KOPT-K1 (cell line): ENCODE data around the gene NME9.

Experiments
- H3K27ac ChIP-seq: fragments of 200-600 bp; sonication (generic); 2 replicates; pipeline ENCODE4 v1.5.1; 2016; ENCODE audit warnings: antibody characterized with exemption, mild to moderate bottlenecking, low read depth, low read length; ENCODE audit not compliant: poor library complexity, severe bottlenecking
- H3K36me3 ChIP-seq: fragments of 200-600 bp; sonication (generic); 2 replicates; pipeline ENCODE4 v1.5.1; 2017; ENCODE audit warnings: antibody characterized with exemption, mild to moderate bottlenecking, low read length, moderate library complexity; ENCODE audit not compliant: insufficient read depth
- H3K9me3 ChIP-seq: fragments of 200-600 bp; sonication (generic); 2 replicates; pipeline ENCODE4 v1.5.1; 2017; ENCODE audit warnings: antibody characterized with exemption, low read length, mild to moderate bottlenecking; ENCODE audit not compliant: insufficient read depth, poor library complexity, severe bottlenecking

NME9 gene

DNA sequence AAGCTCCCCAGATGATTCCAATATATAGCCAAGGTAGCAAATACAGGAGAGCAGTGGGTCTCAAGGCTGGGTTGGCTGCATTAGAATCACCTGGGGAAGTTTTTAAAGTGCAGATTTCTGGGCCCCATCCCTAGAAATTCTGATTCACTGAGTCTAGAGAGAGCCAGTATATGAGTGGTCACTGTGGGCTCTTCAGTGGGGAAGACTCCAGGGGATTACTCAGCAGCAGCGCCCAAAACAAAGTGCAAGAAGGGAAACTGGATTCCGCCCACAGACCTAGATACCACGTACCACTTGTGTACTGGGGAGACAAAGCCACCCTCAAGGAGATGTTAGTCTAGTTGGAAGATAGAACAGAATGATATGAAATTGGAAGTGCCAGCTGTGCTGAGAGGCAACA lies 40.0 kb downstream of the NME9 start:
- H3K27ac ChIP-seq = no peak overlapping the region
- peaks cover 99% of the 10 kb centered on the region for H3K36me3 ChIP-seq
- no peaks in the 10 kb centered on the region for H3K9me3 ChIP-seq

DNA sequence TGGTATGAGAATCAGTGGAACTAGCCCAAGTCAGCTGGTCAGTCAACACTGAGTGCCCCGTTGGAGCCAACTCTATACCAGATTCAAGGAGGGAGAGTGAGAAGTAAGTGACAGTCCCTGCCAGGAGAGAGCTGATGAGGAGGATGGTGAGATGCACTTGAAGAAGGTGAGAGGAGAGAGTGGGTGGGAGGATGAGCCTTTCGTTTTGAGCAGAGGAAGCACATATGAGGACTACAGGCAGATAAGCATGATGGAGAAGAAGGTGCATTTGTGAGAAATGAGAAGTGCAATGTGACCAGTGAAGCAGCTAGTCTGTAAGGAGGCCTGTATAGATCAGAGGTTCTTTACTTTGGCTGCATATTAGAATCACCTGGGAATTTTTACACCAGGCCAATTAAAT lies 40.4 kb downstream of the NME9 start:
- Histone ChIP-seq H3K36me3 (peaks cover 99% of the 10 kb centered on the region), H3K27ac (no peak overlapping the region), H3K9me3 (no peaks in the 10 kb centered on the region)

DNA sequence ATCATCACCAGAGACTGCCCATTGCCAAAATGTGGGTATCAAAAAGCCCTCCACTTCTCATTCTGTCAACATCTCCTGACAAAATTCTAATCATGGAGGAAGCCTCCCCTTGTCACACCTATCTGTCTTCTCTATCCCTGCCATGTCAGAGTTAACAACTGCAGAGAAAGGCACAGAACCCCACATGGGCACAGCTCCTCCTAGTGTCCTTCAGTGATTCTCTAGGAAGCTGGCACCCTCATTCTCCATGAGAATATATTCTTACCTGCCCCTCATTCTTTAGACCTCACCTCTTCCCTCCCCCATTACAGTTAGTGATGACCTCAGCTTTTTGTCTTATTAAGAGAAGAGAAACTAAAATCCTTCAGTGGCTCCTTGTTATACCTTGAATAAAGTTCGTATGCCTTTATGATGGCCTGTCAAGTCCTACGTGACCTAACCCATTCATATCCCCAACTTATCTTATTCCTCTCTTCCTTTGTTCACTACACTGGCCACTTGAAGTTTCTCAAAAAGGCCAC lies 44.6 kb downstream of the NME9 start:
- H3K36me3 ChIP-seq = peaks cover 76% of the 10 kb centered on the region
- H3K9me3 ChIP-seq = no peaks in the 10 kb centered on the region
- no peak overlapping the region for H3K27ac ChIP-seq

DNA sequence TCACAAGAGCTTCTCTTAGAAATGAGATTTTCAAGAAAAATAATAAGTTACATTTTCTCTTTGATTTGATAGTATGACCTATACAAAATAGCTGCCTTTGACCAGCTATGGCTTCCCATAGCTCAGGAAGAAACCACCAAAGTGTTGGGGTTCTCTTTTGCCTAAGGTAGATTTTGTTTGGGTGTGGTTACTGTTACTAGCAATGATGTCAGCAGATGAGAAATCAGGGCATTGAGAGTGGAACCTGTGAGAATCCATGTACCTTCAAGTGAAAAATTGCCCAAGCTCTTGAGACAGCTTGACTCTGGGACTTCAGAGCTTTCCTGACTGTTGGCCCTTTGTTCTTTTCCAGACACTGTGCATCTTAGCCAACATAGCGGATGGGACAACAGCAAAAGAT lies 45.6 kb downstream of the NME9 start:
- no peak overlapping the region for H3K27ac ChIP-seq
- H3K9me3 ChIP-seq = no peaks in the 10 kb centered on the region
- peaks cover 67% of the 10 kb centered on the region for H3K36me3 ChIP-seq

DNA sequence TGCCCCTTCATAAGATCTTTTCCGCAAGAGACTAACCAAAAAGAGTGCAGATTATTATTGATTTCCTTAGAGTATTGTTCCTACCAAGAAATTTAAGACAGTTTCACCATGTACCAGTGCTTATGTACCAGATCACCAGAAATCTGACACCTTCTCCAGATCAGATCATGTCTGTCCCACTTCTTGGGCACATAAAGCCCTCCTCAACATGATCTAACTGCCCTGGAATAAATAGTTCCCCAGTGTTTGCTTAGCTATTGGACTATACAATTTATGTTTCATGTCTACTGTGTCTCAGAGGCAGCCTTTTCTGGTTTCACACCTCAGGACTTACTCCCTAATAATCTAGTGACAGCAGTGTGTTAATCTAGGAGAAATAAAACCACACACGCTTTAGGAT lies 46.8 kb downstream of the NME9 start:
- Histone ChIP-seq H3K9me3 (no peaks in the 10 kb centered on the region), H3K27ac (no peak overlapping the region), H3K36me3 (peaks cover 55% of the 10 kb centered on the region)

DNA sequence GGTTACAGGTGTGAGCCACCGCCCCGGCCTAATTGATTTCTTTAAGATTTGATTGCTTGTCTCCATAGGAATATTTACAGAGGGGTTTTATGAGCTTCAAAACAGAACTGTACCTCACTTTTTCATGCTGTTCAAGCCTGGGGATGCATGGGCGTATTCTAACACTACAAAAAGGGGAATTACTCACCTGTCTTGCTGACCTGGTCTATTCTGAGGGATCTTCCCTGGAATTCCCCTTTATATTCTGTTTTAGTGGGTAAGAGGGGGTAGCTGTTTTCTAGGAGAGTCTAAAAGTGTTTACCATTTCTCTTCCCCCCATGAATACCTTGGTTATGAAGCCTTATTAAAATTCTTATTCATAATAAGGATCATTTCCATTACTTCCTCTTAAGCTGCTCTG lies 48.1 kb downstream of the NME9 start:
- peaks cover 53% of the 10 kb centered on the region for H3K36me3 ChIP-seq
- H3K27ac ChIP-seq = no peak overlapping the region
- no peaks in the 10 kb centered on the region for H3K9me3 ChIP-seq

DNA sequence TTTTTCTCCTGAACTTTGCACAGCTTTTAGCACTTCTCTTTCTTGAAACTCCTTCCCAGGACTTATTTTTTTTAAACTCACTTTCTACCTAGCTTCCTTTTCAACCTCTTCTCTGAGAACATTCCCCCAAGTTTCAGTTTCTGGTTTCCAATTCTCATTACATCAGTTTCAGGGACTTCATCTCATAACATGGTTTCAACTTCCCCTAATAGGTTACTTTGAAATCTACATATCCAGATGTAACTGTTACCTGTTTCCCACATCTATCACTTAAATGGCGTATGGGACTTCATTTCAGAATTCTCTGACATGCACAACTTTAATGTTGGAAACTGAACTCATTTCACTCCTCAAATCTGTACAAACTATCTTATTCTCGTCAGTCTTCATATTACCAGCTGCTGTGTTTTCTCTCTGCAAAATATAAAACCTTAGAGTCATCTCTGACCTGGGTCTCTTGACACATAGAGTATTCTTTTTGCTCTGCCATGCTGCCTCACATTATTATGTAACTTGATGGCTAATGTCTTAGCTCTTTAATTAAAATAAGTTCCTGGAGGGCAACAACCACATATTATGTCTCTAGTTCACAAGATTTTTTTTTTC lies 58.4 kb downstream of the NME9 start:
- H3K9me3 ChIP-seq = no peaks in the 10 kb centered on the region
- H3K27ac ChIP-seq = no peak overlapping the region
- H3K36me3 ChIP-seq = peaks cover 81% of the 10 kb centered on the region

DNA sequence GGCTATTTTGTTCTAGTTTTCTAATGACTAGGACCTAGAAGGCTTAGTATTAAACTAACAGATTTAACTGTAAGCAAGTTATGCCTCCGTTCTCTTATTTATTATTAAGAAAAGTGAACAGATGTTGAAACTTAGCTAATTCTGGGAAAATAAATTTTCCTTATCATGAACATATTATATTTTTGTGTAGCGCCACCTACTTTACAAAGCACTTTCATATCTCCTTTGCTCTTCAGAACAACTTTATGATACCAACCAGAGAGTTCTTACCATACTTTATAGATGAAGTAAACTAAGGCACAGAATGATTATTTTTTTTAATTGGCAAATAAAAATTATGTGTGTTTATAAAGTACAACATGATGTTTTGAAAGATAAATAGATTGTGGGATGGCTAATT lies 59.4 kb downstream of the NME9 start:
- no peak overlapping the region for H3K27ac ChIP-seq
- H3K9me3 ChIP-seq = no peaks in the 10 kb centered on the region
- peaks cover 81% of the 10 kb centered on the region for H3K36me3 ChIP-seq

DNA sequence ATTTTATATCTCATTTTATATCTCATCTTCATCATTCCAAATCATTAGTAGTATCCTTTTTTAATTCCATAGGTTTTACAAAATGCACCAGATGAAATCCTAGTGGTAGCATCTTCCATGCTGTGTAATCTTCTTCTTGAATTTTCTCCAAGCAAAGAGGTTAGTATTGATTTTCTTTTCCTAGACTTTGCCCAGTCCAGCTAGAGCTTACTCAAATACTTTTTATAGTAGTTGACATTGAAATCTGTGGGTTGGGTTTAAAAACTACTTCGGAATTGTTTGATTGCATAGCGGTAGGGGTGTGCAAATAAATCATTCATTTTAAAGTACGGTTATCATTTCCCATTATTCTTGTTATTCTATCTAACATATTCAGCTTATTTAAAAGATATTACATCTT lies 62.6 kb downstream of the NME9 start:
- no peaks in the 10 kb centered on the region for H3K9me3 ChIP-seq
- H3K36me3 ChIP-seq = peaks cover 70% of the 10 kb centered on the region
- H3K27ac ChIP-seq = no peak overlapping the region

DNA sequence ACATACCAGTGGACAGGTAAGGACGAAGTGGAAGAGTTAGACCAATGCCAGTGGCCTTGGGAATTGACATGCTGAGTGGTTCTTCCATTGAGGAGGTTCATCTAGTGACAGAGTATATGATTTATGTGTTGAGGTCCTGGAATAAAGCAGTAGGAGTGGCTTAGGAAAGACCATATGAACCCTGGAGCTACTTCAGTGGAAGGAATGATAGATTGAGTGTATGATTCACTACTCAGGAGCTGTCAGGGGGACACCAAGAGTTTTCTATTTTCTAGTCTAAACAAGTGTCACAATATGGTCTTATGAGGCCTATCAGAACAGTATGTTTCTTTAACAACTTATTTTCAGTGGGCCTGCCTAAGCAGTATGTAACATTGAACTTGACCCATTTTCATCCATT lies 63.9 kb downstream of the NME9 start:
- peaks cover 57% of the 10 kb centered on the region for H3K36me3 ChIP-seq
- no peak overlapping the region for H3K27ac ChIP-seq
- H3K9me3 ChIP-seq = no peaks in the 10 kb centered on the region

DNA sequence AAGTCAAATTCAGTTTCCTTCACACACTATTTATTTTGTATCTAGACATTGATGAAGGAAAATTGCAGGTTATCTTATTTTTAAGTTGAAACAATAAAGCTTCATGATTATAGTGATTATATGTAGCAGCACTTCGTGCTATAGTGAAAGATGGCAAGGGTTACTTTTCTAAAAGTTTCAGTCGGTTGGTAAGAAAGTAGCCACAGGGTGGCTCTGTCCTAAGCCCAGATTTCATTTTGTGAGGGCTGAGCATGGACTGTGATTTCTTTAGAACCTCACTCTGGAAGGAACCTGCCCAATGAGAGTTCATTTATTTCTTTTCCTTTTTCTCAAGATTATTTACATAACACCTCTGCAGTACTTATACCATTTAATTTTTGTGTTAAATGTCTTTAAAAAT lies 66.5 kb downstream of the NME9 start:
- Histone ChIP-seq H3K9me3 (no peaks in the 10 kb centered on the region), H3K36me3 (peaks cover 55% of the 10 kb centered on the region), H3K27ac (no peak overlapping the region)

DNA sequence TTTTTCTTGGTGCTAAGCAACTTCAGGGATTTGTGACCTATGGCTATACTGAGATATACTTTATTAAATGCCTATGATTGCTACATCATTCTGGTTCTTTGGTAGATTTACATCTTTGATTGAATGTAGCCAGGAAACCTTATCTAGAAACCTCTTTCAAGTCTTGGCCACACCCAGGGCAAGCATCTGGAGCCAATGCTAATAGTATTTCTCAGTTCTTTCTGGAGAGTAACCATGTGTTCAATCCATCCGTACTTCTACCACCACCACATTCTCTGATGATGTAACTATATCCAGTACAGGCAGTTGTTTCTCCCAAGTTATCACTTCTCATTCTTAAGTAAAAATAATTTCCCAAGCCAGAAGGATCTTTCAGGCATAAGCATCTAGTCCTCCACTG lies 69.0 kb downstream of the NME9 start:
- no peaks in the 10 kb centered on the region for H3K9me3 ChIP-seq
- H3K27ac ChIP-seq = no peak overlapping the region
- peaks cover 40% of the 10 kb centered on the region for H3K36me3 ChIP-seq

DNA sequence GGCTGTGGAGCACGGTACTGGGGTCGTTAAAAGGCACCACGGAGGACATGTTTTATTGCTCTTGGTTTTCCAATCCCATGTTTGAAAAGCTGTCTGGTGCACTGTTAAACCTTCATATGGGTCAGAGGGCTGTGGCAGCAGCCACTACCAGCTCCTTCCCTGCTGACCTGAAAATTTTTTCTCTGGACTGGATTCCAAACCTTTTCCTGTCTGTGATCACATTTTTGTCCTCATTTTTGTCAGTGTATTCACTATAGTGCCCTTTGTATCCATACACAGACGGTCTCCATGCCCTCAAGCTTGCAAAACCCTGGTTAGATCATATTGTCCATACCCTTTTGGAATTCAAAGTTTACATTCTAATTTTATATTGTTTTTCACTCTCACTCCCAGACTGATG lies 70.5 kb downstream of the NME9 start:
- no peak overlapping the region for H3K27ac ChIP-seq
- H3K36me3 ChIP-seq = peaks cover 27% of the 10 kb centered on the region
- H3K9me3 ChIP-seq = no peaks in the 10 kb centered on the region

DNA sequence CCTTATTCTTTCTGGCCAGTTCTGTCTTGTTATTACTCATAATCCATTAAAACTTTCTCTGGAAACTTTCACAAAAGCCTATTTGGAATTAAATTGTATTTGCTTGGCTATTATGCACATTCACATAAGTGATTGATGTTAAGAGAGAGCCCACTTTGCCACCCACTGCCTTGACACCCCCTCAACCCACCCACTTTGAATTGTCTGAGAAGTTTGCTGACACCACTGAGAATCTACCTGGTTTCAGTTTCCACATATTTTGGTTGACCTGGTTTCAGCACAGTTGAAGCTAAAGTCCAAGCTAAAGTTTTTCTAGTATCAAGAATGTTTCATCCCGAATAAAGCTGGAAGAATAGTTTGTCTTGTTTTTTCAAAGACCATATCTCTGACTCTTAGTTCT lies 71.7 kb downstream of the NME9 start:
- no peaks in the 10 kb centered on the region for H3K9me3 ChIP-seq
- H3K36me3 ChIP-seq = peaks cover 16% of the 10 kb centered on the region
- no peak overlapping the region for H3K27ac ChIP-seq

DNA sequence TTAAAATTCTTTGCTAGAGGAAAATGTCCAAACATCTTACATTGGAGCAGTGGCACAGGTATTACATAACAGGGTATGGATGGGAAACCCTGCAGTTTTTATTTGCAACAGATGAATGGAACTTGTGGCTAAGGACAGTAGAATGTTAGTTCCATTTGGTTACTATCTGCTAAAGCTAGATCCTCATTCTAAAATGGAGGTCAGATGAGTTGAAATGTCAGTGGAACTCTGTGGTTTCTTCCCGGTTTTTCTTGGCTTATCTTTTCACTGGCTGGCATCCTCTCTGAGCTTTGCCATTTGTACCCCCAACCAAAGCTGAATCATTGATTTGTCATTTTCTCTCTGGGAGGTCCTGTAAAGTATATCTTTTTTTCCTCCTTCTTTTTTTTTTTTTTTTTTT lies 73.6 kb downstream of the NME9 start:
- Histone ChIP-seq H3K27ac (no peak overlapping the region), H3K36me3 (peaks cover 20% of the 10 kb centered on the region), H3K9me3 (no peaks in the 10 kb centered on the region)

DNA sequence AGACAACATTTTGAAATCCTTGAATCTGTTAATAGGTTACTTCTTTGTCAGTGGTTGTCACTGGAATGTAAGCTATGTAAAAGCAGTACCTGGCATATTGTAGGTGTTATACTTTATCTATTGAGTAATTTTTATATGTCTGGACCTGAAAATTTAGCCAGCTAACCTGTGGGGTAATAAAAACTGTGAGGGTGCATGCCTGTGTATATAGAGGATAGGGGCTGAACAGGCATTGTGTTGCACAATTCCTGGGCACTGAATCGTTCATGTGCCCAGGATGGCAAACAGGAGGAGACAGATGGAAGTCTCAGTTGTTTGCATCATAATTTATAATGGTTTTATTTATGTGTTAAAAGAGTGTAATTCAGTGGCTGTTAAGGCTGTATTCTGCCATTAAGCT lies 75.4 kb downstream of the NME9 start:
- Histone ChIP-seq H3K9me3 (no peaks in the 10 kb centered on the region), H3K36me3 (peaks cover 21% of the 10 kb centered on the region), H3K27ac (no peak overlapping the region)
